HepG2 (cell line): ENCODE measurements around the gene CEACAM16. TPM values are rescaled to one million over a fixed set of nuclear protein-coding genes. Genes with fewer than 3 reads are reported as not detected.
A peak's percentile ranks its signal among the peaks of the same experiment; 100 is the strongest.

Experiments used
- AGO1 ChIP-seq: fragments of 200-400 bp; formaldehyde crosslinking; IDR thresholded peaks from 2 replicates; pipeline ENCODE4 v1.6.1; 2017; ENCODE audit warnings: mild to moderate bottlenecking, low read depth, low read length, moderate library complexity; ENCODE audit not compliant: poor library complexity, severe bottlenecking
- GFI1 ChIP-seq: sonication (generic); formaldehyde crosslinking; IDR thresholded peaks from 2 replicates; pipeline ENCODE4 v1.5.0; 2020; ENCODE audit warnings: missing genetic modification reagents, mild to moderate bottlenecking, borderline replicate concordance
- HCFC1 ChIP-seq: fragments of 150-350 bp; IDR thresholded peaks from 2 replicates; pipeline ENCODE4 v1.6.1; 2014; ENCODE audit warnings: low read depth, low read length
- KAT8 ChIP-seq: IDR thresholded peaks from 2 replicates; pipeline ENCODE4 v1.6.1; 2016; ENCODE audit warnings: missing genetic modification reagents, missing compliant biosample characterization
- MED13 ChIP-seq: sonication (generic); formaldehyde crosslinking; IDR thresholded peaks from 2 replicates; pipeline ENCODE4 v1.5.0; 2020; ENCODE audit warnings: missing genetic modification reagents
- NR1H2 ChIP-seq: sonication (generic); formaldehyde crosslinking; IDR thresholded peaks from 2 replicates; pipeline ENCODE4 v1.8.1; 2022; ENCODE audit warnings: low read depth, missing genetic modification reagents, borderline replicate concordance
- PITX1 ChIP-seq: sonication (generic); formaldehyde crosslinking; IDR thresholded peaks from 2 replicates; pipeline ENCODE4 v1.5.1; 2020; ENCODE audit warnings: mild to moderate bottlenecking, missing genetic modification reagents
- TEAD3 ChIP-seq: optimal IDR thresholded peaks from 2 replicates; pipeline ENCODE3; 2016; ENCODE audit warnings: borderline replicate concordance
- ZFAT ChIP-seq: sonication (generic); formaldehyde crosslinking; conservative IDR thresholded peaks from 2 replicates; pipeline ENCODE4 v1.8.1; 2023; ENCODE audit warnings: missing genetic modification reagents, inconsistent platforms
- ZNF337 ChIP-seq: sonication (generic); formaldehyde crosslinking; IDR thresholded peaks from 2 replicates; pipeline ENCODE4 v1.5.1; 2020; ENCODE audit warnings: missing genetic modification reagents, low read depth, mild to moderate bottlenecking, borderline replicate concordance
- ZNF780A ChIP-seq: sonication (generic); formaldehyde crosslinking; IDR thresholded peaks from 2 replicates; pipeline ENCODE4 v1.8.0; 2022; ENCODE audit warnings: mild to moderate bottlenecking, missing genetic modification reagents, moderate library complexity
- polyA plus RNA-seq, 8 experiments: library from polyadenylated mRNA; depleted of rRNA in 3 of 8; stranded (reverse) in 7 of 8; unstranded in 1 of 8; fragments of >200 nt; fragmentation: Illumina TruSeq in 4 of 8; extraction: Trizol in 4 of 8; gene quantifications; 2 replicates each; pipeline versions ENCODE4 v1.2.1 to v1.2.3, GENCODE V29; 2011 to 2016; ENCODE audit warnings: low read depth in 4 of 8, missing spikeins in 1 of 8, mixed read lengths in 1 of 8; ENCODE audit not compliant: insufficient read depth in 1 of 8
- total RNA-seq, 5 experiments: library from RNA; depleted of rRNA; stranded (reverse); fragments of >200 nt; fragmentation: Illumina TruSeq; extraction: Trizol; gene quantifications; 2 replicates each; pipeline ENCODE4 v1.2.3, GENCODE V29; 2016; ENCODE audit warnings: low read depth in 1 of 5
- TF ChIP-seq, protein P1 (sequence below), 2 experiments: sonication (generic) in 1 of 2; formaldehyde crosslinking in 1 of 2; IDR thresholded peaks; 2 replicates each; pipeline versions ENCODE4 v1.4.0 to v1.6.1; 2018 to 2020; ENCODE audit warnings: missing genetic modification reagents in 2 of 2, borderline replicate concordance in 1 of 2, low read depth in 1 of 2, mild to moderate bottlenecking in 1 of 2, missing biosample characterization in 1 of 2
- TF ChIP-seq, protein P2 (sequence below): sonication (generic); formaldehyde crosslinking; IDR thresholded peaks from 2 replicates; pipeline ENCODE4 v1.4.0; 2020; ENCODE audit warnings: missing genetic modification reagents, mild to moderate bottlenecking, borderline replicate concordance
- TF ChIP-seq, protein P3 (sequence below): sonication (generic); formaldehyde crosslinking; IDR thresholded peaks from 2 replicates; pipeline ENCODE4 v1.5.0; 2020; ENCODE audit warnings: missing genetic modification reagents
- TF ChIP-seq, protein P4 (sequence below): conservative IDR thresholded peaks from 2 replicates; pipeline ENCODE4 v1.6.1; 2018; ENCODE audit warnings: missing genetic modification reagents
- TF ChIP-seq, protein P5 (sequence below): sonication (generic); formaldehyde crosslinking; IDR thresholded peaks from 2 replicates; pipeline ENCODE4 v1.5.1; 2020; ENCODE audit warnings: missing genetic modification reagents, mild to moderate bottlenecking, borderline replicate concordance
- TF ChIP-seq, protein P6 (sequence below): sonication (generic); formaldehyde crosslinking; conservative IDR thresholded peaks from 2 replicates; pipeline ENCODE4 v1.8.0; 2022; ENCODE audit warnings: low read depth, missing genetic modification reagents

CEACAM16 gene
- total and polyA plus RNA-seq, 2 of the 13 experiments (the other 11 are each of a cell fraction or from before 2014, with no cell fraction given): not detected

DNA sequence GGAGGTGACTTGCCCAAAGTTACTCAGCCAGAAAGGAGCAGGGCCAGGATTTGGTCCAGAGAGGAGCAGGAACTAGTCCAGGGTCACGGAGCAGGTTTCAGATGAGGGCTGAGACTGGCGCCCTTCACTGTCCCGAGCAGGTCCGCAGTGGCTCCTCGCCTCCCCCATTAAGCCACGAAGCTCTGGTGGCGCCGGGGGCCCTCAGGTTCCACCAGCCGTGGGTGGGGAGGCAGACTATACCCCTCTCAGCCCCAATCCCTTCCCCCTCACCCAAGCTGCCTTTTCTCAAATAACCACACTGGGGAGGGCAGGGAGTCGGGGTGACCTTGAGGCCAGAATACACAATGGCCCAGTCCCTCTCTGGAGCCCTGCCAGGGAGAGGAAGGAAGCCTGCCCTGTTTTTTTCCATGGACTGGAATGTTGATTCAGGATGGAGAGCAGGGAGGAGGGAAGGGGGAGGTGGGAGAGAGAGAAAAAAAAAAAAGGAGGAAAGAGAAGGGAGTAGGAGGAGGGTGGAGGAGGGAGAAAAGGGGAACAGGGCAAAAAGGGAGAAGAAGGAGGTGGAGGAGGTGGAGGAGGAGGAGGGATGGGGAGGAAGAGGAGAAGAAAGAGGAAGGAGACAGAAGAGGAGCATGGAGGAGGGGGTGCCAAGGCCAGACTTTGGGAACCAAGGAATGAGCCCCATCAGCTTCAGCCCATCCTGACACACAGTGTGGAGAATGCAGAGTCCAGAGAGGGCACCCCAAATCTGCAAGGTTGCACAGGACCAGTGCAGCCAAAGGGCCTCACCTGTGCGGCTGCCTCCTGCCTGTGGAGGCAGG, 19.7 kb downstream of the CEACAM16 start (continued):
- TF ChIP-seq MED13 (CRISPR knock-in tag) (0 out of 2 replicates have a peak, but pooled peaks have one; percentile 79), NR1H2 (CRISPR knock-in tag) (no peak), KAT8 (CRISPR knock-in tag) (peak; percentile 33; the same call in 1 of the 2 replicates), GFI1 (CRISPR knock-in tag) (peak; percentile 41; the same call in 1 of the 2 replicates), AGO1 (no peak), HCFC1 (no peak), PITX1 (CRISPR knock-in tag) (peak; percentile 78), ZNF780A (CRISPR knock-in tag) (no peak), ZFAT (CRISPR knock-in tag) (no peak), TEAD3 (CRISPR knock-in tag) (peak; percentile 97), ZNF337 (CRISPR knock-in tag) (peak; percentile 63; the same call in 1 of the 2 replicates)
- TF ChIP-seq, protein P1, sequence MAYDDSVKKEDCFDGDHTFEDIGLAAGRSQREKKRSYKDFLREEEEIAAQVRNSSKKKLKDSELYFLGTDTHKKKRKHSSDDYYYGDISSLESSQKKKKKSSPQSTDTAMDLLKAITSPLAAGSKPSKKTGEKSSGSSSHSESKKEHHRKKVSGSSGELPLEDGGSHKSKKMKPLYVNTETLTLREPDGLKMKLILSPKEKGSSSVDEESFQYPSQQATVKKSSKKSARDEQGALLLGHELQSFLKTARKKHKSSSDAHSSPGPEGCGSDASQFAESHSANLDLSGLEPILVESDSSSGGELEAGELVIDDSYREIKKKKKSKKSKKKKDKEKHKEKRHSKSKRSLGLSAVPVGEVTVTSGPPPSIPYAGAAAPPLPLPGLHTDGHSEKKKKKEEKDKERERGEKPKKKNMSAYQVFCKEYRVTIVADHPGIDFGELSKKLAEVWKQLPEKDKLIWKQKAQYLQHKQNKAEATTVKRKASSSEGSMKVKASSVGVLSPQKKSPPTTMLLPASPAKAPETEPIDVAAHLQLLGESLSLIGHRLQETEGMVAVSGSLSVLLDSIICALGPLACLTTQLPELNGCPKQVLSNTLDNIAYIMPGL (CRISPR knock-in tag; IDR thresholded peaks at IDR 0.05; ENCODE audit: borderline replicate concordance in 1 of 2, low read depth in 1 of 2): peak; percentile 77
- TF ChIP-seq, protein P2, sequence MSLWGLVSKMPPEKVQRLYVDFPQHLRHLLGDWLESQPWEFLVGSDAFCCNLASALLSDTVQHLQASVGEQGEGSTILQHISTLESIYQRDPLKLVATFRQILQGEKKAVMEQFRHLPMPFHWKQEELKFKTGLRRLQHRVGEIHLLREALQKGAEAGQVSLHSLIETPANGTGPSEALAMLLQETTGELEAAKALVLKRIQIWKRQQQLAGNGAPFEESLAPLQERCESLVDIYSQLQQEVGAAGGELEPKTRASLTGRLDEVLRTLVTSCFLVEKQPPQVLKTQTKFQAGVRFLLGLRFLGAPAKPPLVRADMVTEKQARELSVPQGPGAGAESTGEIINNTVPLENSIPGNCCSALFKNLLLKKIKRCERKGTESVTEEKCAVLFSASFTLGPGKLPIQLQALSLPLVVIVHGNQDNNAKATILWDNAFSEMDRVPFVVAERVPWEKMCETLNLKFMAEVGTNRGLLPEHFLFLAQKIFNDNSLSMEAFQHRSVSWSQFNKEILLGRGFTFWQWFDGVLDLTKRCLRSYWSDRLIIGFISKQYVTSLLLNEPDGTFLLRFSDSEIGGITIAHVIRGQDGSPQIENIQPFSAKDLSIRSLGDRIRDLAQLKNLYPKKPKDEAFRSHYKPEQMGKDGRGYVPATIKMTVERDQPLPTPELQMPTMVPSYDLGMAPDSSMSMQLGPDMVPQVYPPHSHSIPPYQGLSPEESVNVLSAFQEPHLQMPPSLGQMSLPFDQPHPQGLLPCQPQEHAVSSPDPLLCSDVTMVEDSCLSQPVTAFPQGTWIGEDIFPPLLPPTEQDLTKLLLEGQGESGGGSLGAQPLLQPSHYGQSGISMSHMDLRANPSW (CRISPR knock-in tag): 0 out of 2 replicates have a peak, but pooled peaks have one; percentile 21
- TF ChIP-seq, protein P3, sequence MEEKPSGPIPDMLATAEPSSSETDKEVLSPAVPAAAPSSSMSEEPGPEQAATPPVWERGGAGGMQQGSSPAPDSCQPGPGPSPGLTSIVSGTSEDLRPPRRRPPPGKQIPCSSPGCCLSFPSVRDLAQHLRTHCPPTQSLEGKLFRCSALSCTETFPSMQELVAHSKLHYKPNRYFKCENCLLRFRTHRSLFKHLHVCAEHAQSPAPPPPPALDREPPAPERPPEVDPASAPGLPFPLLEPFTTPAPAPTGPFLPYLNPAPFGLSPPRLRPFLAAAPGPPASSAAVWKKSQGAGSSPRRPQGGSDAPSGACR: no peak
- TF ChIP-seq, protein P4, sequence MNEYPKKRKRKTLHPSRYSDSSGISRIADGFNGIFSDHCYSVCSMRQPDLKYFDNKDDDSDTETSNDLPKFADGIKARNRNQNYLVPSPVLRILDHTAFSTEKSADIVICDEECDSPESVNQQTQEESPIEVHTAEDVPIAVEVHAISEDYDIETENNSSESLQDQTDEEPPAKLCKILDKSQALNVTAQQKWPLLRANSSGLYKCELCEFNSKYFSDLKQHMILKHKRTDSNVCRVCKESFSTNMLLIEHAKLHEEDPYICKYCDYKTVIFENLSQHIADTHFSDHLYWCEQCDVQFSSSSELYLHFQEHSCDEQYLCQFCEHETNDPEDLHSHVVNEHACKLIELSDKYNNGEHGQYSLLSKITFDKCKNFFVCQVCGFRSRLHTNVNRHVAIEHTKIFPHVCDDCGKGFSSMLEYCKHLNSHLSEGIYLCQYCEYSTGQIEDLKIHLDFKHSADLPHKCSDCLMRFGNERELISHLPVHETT (CRISPR knock-in tag): no peak
- TF ChIP-seq, protein P5, sequence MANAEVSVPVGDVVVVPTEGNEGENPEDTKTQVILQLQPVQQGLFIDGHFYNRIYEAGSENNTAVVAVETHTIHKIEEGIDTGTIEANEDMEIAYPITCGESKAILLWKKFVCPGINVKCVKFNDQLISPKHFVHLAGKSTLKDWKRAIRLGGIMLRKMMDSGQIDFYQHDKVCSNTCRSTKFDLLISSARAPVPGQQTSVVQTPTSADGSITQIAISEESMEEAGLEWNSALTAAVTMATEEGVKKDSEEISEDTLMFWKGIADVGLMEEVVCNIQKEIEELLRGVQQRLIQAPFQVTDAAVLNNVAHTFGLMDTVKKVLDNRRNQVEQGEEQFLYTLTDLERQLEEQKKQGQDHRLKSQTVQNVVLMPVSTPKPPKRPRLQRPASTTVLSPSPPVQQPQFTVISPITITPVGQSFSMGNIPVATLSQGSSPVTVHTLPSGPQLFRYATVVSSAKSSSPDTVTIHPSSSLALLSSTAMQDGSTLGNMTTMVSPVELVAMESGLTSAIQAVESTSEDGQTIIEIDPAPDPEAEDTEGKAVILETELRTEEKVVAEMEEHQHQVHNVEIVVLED (CRISPR knock-in tag): peak; percentile 32; the same call in 1 of the 2 replicates
- TF ChIP-seq, protein P6, sequence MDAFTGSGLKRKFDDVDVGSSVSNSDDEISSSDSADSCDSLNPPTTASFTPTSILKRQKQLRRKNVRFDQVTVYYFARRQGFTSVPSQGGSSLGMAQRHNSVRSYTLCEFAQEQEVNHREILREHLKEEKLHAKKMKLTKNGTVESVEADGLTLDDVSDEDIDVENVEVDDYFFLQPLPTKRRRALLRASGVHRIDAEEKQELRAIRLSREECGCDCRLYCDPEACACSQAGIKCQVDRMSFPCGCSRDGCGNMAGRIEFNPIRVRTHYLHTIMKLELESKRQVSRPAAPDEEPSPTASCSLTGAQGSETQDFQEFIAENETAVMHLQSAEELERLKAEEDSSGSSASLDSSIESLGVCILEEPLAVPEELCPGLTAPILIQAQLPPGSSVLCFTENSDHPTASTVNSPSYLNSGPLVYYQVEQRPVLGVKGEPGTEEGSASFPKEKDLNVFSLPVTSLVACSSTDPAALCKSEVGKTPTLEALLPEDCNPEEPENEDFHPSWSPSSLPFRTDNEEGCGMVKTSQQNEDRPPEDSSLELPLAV (CRISPR knock-in tag): no peak
